ENCODE data around the gene ZMYND15. TPM values are rescaled to one million over a fixed set of nuclear protein-coding genes. Genes with fewer than 3 reads are reported as not detected.

ZMYND15 gene
- total and polyA plus RNA-seq, 4 donors = 0.47 to 2.4 (median 0.71) TPM

DNA sequence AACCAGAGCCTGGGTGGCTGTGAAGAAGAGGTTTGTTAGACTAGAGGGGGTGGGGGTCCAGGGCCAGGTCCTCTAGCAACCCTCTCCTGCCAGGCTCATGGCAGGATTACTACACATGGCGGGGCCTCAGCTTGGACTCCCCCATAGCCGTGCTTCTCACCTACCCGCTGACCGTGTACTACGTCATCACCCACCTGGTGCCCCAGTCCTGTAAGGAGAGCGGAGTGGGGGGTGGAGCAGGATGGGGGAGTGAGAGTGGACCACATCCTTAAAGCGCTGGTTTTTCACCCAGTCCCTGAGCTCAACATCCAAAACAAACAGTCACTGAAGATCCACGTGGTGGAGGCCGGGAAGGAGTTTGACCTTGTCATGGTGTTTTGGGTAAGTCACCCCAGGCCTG is 4.3 kb downstream of the ZMYND15 start:
- DNase-seq (ENCODE audit: low spot score) = no peak
- no peak overlapping the region for H3K27ac ChIP-seq (ENCODE audit: low read depth in 1 of 2, low read length in 2 of 2)
- H3K9me3 ChIP-seq (ENCODE audit: control insufficient read depth in 4 of 4, low read length in 3 of 4) = no peaks in the 10 kb centered on the region
- TF ChIP-seq, protein P1, sequence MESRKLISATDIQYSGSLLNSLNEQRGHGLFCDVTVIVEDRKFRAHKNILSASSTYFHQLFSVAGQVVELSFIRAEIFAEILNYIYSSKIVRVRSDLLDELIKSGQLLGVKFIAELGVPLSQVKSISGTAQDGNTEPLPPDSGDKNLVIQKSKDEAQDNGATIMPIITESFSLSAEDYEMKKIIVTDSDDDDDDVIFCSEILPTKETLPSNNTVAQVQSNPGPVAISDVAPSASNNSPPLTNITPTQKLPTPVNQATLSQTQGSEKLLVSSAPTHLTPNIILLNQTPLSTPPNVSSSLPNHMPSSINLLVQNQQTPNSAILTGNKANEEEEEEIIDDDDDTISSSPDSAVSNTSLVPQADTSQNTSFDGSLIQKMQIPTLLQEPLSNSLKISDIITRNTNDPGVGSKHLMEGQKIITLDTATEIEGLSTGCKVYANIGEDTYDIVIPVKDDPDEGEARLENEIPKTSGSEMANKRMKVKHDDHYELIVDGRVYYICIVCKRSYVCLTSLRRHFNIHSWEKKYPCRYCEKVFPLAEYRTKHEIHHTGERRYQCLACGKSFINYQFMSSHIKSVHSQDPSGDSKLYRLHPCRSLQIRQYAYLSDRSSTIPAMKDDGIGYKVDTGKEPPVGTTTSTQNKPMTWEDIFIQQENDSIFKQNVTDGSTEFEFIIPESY (IDR thresholded peaks at IDR 0.05) = no peak
- no peak for TF ChIP-seq EGR1 (IDR thresholded peaks at IDR 0.05; ENCODE audit: low read depth in 2 of 2)
- TF ChIP-seq, protein P2, sequence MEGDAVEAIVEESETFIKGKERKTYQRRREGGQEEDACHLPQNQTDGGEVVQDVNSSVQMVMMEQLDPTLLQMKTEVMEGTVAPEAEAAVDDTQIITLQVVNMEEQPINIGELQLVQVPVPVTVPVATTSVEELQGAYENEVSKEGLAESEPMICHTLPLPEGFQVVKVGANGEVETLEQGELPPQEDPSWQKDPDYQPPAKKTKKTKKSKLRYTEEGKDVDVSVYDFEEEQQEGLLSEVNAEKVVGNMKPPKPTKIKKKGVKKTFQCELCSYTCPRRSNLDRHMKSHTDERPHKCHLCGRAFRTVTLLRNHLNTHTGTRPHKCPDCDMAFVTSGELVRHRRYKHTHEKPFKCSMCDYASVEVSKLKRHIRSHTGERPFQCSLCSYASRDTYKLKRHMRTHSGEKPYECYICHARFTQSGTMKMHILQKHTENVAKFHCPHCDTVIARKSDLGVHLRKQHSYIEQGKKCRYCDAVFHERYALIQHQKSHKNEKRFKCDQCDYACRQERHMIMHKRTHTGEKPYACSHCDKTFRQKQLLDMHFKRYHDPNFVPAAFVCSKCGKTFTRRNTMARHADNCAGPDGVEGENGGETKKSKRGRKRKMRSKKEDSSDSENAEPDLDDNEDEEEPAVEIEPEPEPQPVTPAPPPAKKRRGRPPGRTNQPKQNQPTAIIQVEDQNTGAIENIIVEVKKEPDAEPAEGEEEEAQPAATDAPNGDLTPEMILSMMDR (IDR thresholded peaks at IDR 0.05; ENCODE audit: low read depth, low read length, missing input control) = no peak
- no peak for TF ChIP-seq JUND (IDR thresholded peaks at IDR 0.05)
- no peak for TF ChIP-seq NR2F2 (IDR thresholded peaks at IDR 0.05)
- TF ChIP-seq FOXA2 (IDR thresholded peaks at IDR 0.05) = no peak
- TF ChIP-seq RAD21 (IDR thresholded peaks at IDR 0.05) = no peak
- TF ChIP-seq HNF4G (IDR thresholded peaks at IDR 0.05) = no peak
- TF ChIP-seq SP1 (IDR thresholded peaks at IDR 0.05) = no peak
- no peak for TF ChIP-seq YY1 (IDR thresholded peaks at IDR 0.05)
- H3K4me3 ChIP-seq (ENCODE audit: low read depth in 1 of 3, low read length in 3 of 3) = no peak overlapping the region
- H3K9ac ChIP-seq (ENCODE audit: low read depth in 1 of 2, low read length in 2 of 2) = no peak overlapping the region
- H3K27me3 ChIP-seq (ENCODE audit: control insufficient read depth in 4 of 4, insufficient read depth in 4 of 4, low read length in 3 of 4) = no peaks in the 10 kb centered on the region
- WGBS = 85% methylated on average over 9 of the region's 9 CpGs
- no peaks in the 10 kb centered on the region for H3K36me3 ChIP-seq (ENCODE audit: control insufficient read depth in 4 of 4, insufficient read depth in 3 of 4, low read depth in 1 of 4, low read length in 3 of 4)
- H3K4me1 ChIP-seq (ENCODE audit: control insufficient read depth in 4 of 4, insufficient read depth in 4 of 4, low read length in 3 of 4) = peaks cover 2 to 8% (median 5%) of the 10 kb centered on the region in 4 donors

DNA sequence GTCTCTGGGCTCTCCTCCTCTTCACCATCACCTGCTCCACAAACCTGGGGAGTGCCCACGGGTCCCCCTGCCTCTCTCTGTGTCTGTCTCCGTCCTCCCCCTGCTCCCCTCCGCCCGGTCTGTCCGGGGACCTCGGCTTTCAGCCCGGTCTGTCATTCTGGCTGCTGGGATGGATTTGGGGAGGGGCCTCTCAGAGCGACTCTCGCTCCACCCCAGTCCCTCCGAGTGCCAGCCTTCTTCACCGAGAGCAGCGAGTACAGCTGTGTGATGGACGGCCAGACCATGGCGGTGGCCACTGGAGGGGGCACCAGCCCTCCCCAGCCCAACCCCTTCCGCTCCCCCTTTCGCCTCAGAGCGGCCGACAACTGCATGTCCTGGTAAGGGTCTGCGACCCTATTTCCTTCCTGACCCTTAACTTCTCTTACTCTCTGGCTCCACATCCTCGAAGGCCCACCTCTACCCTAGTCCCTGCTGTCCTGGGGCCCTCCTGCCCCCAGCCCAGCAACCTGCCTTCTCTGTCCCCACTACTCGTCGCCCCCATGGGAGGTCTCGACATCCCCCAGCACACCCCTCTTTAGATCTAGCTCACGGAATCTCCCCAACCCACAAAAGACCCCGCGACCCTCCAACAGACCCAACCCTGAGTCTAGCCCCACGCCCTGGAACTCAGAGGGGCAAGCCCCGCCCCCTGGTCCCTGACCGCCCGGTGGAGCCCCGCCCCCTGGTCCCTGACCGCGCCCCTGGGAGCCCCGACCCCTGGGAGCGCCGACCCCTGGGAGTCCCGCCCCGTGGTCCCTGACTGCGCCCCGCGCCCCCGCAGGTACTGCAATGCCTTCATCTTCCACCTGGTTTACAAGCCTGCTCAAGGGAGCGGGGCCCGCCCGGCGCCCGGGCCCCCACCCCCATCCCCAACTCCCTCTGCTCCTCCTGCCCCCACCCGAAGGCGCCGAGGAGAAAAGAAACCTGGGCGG is 5.7 kb downstream of the ZMYND15 start:
- Histone ChIP-seq H3K27me3 (ENCODE audit: control insufficient read depth in 4 of 4, insufficient read depth in 4 of 4, low read length in 3 of 4) (no peaks in the 10 kb centered on the region), H3K4me3 (ENCODE audit: low read depth in 1 of 3, low read length in 3 of 3) (no peak overlapping the region), H3K9me3 (ENCODE audit: control insufficient read depth in 4 of 4, low read length in 3 of 4) (no peaks in the 10 kb centered on the region), H3K4me1 (ENCODE audit: control insufficient read depth in 4 of 4, insufficient read depth in 4 of 4, low read length in 3 of 4) (peaks cover 0 to 2% (median 0%) of the 10 kb centered on the region in 4 donors), H3K9ac (ENCODE audit: low read depth in 1 of 2, low read length in 2 of 2) (no peak overlapping the region), H3K27ac (ENCODE audit: low read depth in 1 of 2, low read length in 2 of 2) (no peak overlapping the region), H3K36me3 (ENCODE audit: control insufficient read depth in 4 of 4, insufficient read depth in 3 of 4, low read depth in 1 of 4, low read length in 3 of 4) (no peaks in the 10 kb centered on the region)
- TF ChIP-seq NR2F2 (IDR thresholded peaks at IDR 0.05) (no peak), RXRA (IDR thresholded peaks at IDR 0.05) (no peak), JUND (IDR thresholded peaks at IDR 0.05) (no peak), HNF4A (conservative IDR thresholded peaks at IDR 0.05) (no peak), TAF1 (conservative IDR thresholded peaks at IDR 0.05) (no peak), EGR1 (IDR thresholded peaks at IDR 0.05; ENCODE audit: low read depth in 2 of 2) (no peak), HNF4G (IDR thresholded peaks at IDR 0.05) (no peak), SP1 (IDR thresholded peaks at IDR 0.05) (no peak), FOXA2 (IDR thresholded peaks at IDR 0.05) (no peak)
- TF ChIP-seq, protein P3, sequence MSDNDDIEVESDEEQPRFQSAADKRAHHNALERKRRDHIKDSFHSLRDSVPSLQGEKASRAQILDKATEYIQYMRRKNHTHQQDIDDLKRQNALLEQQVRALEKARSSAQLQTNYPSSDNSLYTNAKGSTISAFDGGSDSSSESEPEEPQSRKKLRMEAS (IDR thresholded peaks at IDR 0.05) = no peak
- TF ChIP-seq, protein P1 (IDR thresholded peaks at IDR 0.05) = no peak
- no peak for DNase-seq (ENCODE audit: low spot score)
- 24% methylated on average over 51 of the region's 51 CpGs for WGBS
